Gastrocnemius medialis (tissue), 4 donors: ENCODE results near the gene FNIP1. TPM values are rescaled to one million over a fixed set of nuclear protein-coding genes. Genes with fewer than 3 reads are reported as not detected.
"Not testable (repeated sequence)": the region's sequence is repeated elsewhere in the genome, so short reads cannot be mapped to it uniquely, and the experiment has no call there.

Experiments
- ATAC-seq, 2 donors: fragments of 150-250 bp; one replicate each; pipeline ENCODE4 v1.9.1; 2016
- DNase-seq, 2 donors: peaks; one replicate each; pipeline ENCODE4 v3.0.0-alpha.2; 2019
- H3K27ac ChIP-seq, 4 donors: fragments of 200-600 bp; sonication (generic); 1 replicate in 1 of 4; 2 replicates in 3 of 4; pipeline ENCODE4 v1.5.1; 2016 to 2018; ENCODE audit warnings: mild to moderate bottlenecking in 2 of 4, moderate library complexity in 1 of 4
- H3K27me3 ChIP-seq, 3 donors: fragments of 200-600 bp; sonication (generic) in 2 of 3; 1 replicate in 1 of 3; 2 replicates in 2 of 3; pipeline versions ENCODE4 v1.5.1 to v1.6.0; 2016 to 2019; ENCODE audit warnings: mild to moderate bottlenecking in 1 of 3, moderate library complexity in 1 of 3
- H3K36me3 ChIP-seq, 2 donors: fragments of 200-600 bp; sonication (generic) in 1 of 2; one replicate each; pipeline ENCODE4 v1.5.1; 2017 to 2018
- H3K4me1 ChIP-seq, 2 donors: fragments of 200-600 bp; sonication (generic) in 1 of 2; one replicate each; pipeline ENCODE4 v1.5.1; 2016 to 2017; ENCODE audit warnings: mild to moderate bottlenecking in 2 of 2
- H3K4me3 ChIP-seq, 4 donors: fragments of 200-600 bp; sonication (generic) in 3 of 4; 1 replicate in 1 of 4; 2 replicates in 3 of 4; pipeline ENCODE4 v1.5.1; 2016 to 2019; ENCODE audit warnings: mild to moderate bottlenecking in 2 of 4
- H3K9me3 ChIP-seq, 3 donors: fragments of 200-600 bp; sonication (generic) in 2 of 3; 1 replicate in 1 of 3; 2 replicates in 2 of 3; pipeline ENCODE4 v1.5.1; 2016 to 2019
- POLR2A ChIP-seq, 2 donors: fragments of 450-650 bp; IDR thresholded peaks; one replicate each; pipeline ENCODE4 v1.6.1; 2017; ENCODE audit warnings: antibody characterized with exemption in 2 of 2, mild to moderate bottlenecking in 2 of 2, moderate library complexity in 2 of 2
- in situ Hi-C, 4 donors: fragments of 200-750 bp; cut with MboI; loops; one replicate each; pipeline versions ENCODE4 v1.15.0 to v1.8.0; 2017; ENCODE audit warnings: low sequenced_read_pairs in 4 of 4
- intact Hi-C: fragments of 100-400 bp; cut with DNase I; formaldehyde crosslinking; loops from one replicate; pipeline ENCODE4 v1.15.1; 2023; ENCODE audit warnings: low total_unique reads
- total RNA-seq, 4 donors: library from RNA; depleted of rRNA; stranded (reverse); fragments of >200 nt; gene quantifications; one replicate each; pipeline versions ENCODE4 v1.1.0 to v1.2.3, GENCODE V29; 2016
- TF ChIP-seq, protein P1 (sequence below), 5 experiments: fragments of 450-650 bp in 3 of 5; fragments of 200-600 bp in 2 of 5; sonication (generic) in 2 of 5; IDR thresholded peaks in 4 of 5; conservative IDR thresholded peaks in 1 of 5; 1 replicate in 4 of 5; 2 replicates in 1 of 5; pipeline ENCODE4 v1.5.1; 2016 to 2019; ENCODE audit warnings: antibody characterized with exemption in 5 of 5, mild to moderate bottlenecking in 3 of 5, moderate library complexity in 3 of 5

FNIP1 gene
- total RNA-seq, 4 donors from 2014 or later = 53.9 to 84.7 (median 66.9) TPM

- Histone ChIP-seq H3K27ac (peak overlapping the region in 3 of 4 donors; percentile 14 to 32 (median 27)), H3K27me3 (no peaks in the 10 kb centered on the region), H3K4me1 (peaks cover 19% of the 10 kb centered on the region in 2 donors), H3K36me3 (peaks cover 0 to 50% of the 10 kb centered on the region in 2 donors), H3K4me3 (no peak overlapping the region), H3K9me3 (no peaks in the 10 kb centered on the region)
- ATAC-seq (no peak), DNase-seq (no peak)
- in situ Hi-C loops = no loop called here
- TF ChIP-seq POLR2A (IDR thresholded peaks at IDR 0.05) = no peak
- TF ChIP-seq, protein P1, sequence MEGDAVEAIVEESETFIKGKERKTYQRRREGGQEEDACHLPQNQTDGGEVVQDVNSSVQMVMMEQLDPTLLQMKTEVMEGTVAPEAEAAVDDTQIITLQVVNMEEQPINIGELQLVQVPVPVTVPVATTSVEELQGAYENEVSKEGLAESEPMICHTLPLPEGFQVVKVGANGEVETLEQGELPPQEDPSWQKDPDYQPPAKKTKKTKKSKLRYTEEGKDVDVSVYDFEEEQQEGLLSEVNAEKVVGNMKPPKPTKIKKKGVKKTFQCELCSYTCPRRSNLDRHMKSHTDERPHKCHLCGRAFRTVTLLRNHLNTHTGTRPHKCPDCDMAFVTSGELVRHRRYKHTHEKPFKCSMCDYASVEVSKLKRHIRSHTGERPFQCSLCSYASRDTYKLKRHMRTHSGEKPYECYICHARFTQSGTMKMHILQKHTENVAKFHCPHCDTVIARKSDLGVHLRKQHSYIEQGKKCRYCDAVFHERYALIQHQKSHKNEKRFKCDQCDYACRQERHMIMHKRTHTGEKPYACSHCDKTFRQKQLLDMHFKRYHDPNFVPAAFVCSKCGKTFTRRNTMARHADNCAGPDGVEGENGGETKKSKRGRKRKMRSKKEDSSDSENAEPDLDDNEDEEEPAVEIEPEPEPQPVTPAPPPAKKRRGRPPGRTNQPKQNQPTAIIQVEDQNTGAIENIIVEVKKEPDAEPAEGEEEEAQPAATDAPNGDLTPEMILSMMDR (IDR thresholded peaks at IDR 0.05 in 4 of 5, conservative IDR thresholded peaks at IDR 0.05 in 1 of 5) = no peak
- intact Hi-C loops = no loop called here
These were observed 116.9 kb downstream of the FNIP1 start for GRCh38 chr5:131679911-131680310.

DNA sequence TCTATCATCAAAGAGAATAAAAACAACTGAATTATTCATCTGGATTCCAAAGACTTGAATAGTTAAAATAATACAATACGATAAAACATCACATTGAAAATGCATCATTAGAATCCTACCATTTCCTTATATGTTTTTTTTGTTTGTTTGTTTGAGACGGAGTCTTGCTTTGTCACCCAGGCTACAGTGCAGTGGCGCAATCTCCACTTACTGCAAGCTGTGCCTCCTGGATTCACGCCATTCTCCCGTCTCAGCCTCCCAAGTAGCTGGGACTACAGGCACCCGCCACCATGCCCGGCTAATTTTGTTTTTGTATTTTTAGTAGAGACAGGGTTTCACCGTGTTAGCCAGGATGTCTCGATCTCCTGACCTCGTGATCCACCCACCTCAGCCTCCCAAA, 118.5 kb downstream of the FNIP1 start:
- H3K27me3 ChIP-seq, H3K9me3 ChIP-seq, intact Hi-C loops, ATAC-seq, H3K4me3 ChIP-seq, DNase-seq, in situ Hi-C loops: not testable (repeated sequence)
- H3K4me1 ChIP-seq = peaks cover 19 to 21% of the 10 kb centered on the region in 2 donors
- peaks cover 0 to 56% of the 10 kb centered on the region in 2 donors for H3K36me3 ChIP-seq
- H3K27ac ChIP-seq = peak overlapping the region in 1 of 4 donors; percentile 50

DNA sequence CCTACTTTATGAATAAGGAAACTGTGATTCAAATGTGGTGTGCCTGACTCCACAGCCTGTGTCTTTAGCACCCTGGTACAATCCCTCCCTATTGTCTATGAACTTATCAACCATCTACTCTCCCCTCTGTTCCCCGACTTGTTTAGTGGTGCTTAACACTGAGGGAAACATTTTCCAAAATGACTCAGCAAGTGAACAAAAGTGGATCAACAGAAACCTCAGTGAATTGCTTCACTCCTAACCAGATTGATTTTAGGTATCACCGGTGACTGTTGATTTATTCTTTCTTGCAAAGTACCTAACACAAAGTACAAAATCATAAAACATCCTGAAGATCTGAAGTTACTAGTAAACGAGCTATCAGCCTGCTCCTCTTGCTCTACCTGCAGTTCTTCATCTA, 119.7 kb downstream of the FNIP1 start:
- in situ Hi-C loops (no loop called here), intact Hi-C loops (no loop called here)
- H3K9me3 ChIP-seq = no peaks in the 10 kb centered on the region
- H3K4me1 ChIP-seq = peaks cover 29% of the 10 kb centered on the region in 2 donors
- DNase-seq = no peak
- no peak for TF ChIP-seq POLR2A (IDR thresholded peaks at IDR 0.05)
- TF ChIP-seq, protein P1 (IDR thresholded peaks at IDR 0.05 in 4 of 5, conservative IDR thresholded peaks at IDR 0.05 in 1 of 5) = no peak
- H3K4me3 ChIP-seq = no peak overlapping the region
- no peak for ATAC-seq
- H3K27me3 ChIP-seq = no peaks in the 10 kb centered on the region
- H3K36me3 ChIP-seq = peaks cover 0 to 48% of the 10 kb centered on the region in 2 donors
- H3K27ac ChIP-seq = peak overlapping the region; percentile 25 to 58 (median 50)

- peak overlapping the region in 2 of 4 donors; percentile 5 to 21 for H3K4me3 ChIP-seq
- in situ Hi-C loops (no loop called here), intact Hi-C loops (loop anchor here (1.0 to 2.0 kb wide), 2 partner anchors 38 to 124 kb away; partner anchors contain the start of gene RAPGEF6)
- H3K36me3 ChIP-seq = peaks cover 0 to 44% of the 10 kb centered on the region in 2 donors
- peak overlapping the region; percentile 85 to 93 (median 88) for H3K27ac ChIP-seq
- peaks cover 39 to 45% of the 10 kb centered on the region in 2 donors for H3K4me1 ChIP-seq
- no peaks in the 10 kb centered on the region for H3K27me3 ChIP-seq
- ATAC-seq = peak in 1 of 2 donors; percentile 24
- DNase-seq = no peak
- TF ChIP-seq, protein P1 (IDR thresholded peaks at IDR 0.05 in 4 of 5, conservative IDR thresholded peaks at IDR 0.05 in 1 of 5) = no peak
- TF ChIP-seq POLR2A (IDR thresholded peaks at IDR 0.05) = no peak
- H3K9me3 ChIP-seq = no peaks in the 10 kb centered on the region
These were observed 124.0 kb downstream of the FNIP1 start for GRCh38 chr5:131672776-131673175.

- no peak for TF ChIP-seq POLR2A (IDR thresholded peaks at IDR 0.05)
- TF ChIP-seq, protein P1 (IDR thresholded peaks at IDR 0.05 in 4 of 5, conservative IDR thresholded peaks at IDR 0.05 in 1 of 5) = no peak
- peaks cover 33 to 39% of the 10 kb centered on the region in 2 donors for H3K4me1 ChIP-seq
- H3K27ac ChIP-seq = peak overlapping the region; percentile 85 to 93 (median 88)
- intact Hi-C loops = loop anchor here (1.0 to 2.0 kb wide), 2 partner anchors 37 to 124 kb away; partner anchors contain the start of gene RAPGEF6
- H3K27me3 ChIP-seq = no peaks in the 10 kb centered on the region
- no peaks in the 10 kb centered on the region for H3K9me3 ChIP-seq
- H3K4me3 ChIP-seq = peak overlapping the region in 2 of 4 donors; percentile 5 to 21
- in situ Hi-C loops = no loop called here
- peaks cover 0 to 38% of the 10 kb centered on the region in 2 donors for H3K36me3 ChIP-seq
- ATAC-seq (peak; percentile 88 to 93), DNase-seq (peak; percentile 43 to 50)
These were observed 124.7 kb downstream of the FNIP1 start for GRCh38 chr5:131671994-131672655.
